Karpas-422 (cell line): Measurements from ENCODE around the gene SLC39A11. TPM values are rescaled to one million over a fixed set of nuclear protein-coding genes. Genes with fewer than 3 reads are reported as not detected.
"Not testable (repeated sequence)": the region's sequence is repeated elsewhere in the genome, so short reads cannot be mapped to it uniquely, and the experiment has no call there.

Experiments used
- DNase-seq: peaks from one replicate; pipeline ENCODE4 v3.0.0-alpha.2; 2015
- H2AFZ ChIP-seq: fragments of 200-600 bp; sonication (generic); 2 replicates; pipeline ENCODE4 v1.6.1; 2014; ENCODE audit warnings: antibody characterized with exemption, low read length, mixed read lengths
- H3K27ac ChIP-seq: fragments of 200-600 bp; sonication (generic); 2 replicates; pipeline ENCODE4 v1.5.1; 2014; ENCODE audit warnings: mild to moderate bottlenecking, low read length, moderate library complexity
- H3K27me3 ChIP-seq: fragments of 200-600 bp; sonication (generic); 2 replicates; pipeline ENCODE4 v1.6.1; 2014; ENCODE audit warnings: low read length, mixed read lengths
- H3K36me3 ChIP-seq: fragments of 200-600 bp; sonication (generic); 2 replicates; pipeline ENCODE4 v1.6.1; 2014; ENCODE audit warnings: low read length, mixed read lengths; ENCODE audit not compliant: insufficient read depth
- H3K4me1 ChIP-seq: fragments of 200-600 bp; sonication (generic); 2 replicates; pipeline ENCODE4 v1.6.1; 2014; ENCODE audit warnings: mild to moderate bottlenecking, low read length, mixed read lengths
- H3K4me2 ChIP-seq: fragments of 200-600 bp; sonication (generic); 2 replicates; pipeline ENCODE4 v1.6.1; 2014; ENCODE audit warnings: low read length, low read depth, mild to moderate bottlenecking; ENCODE audit not compliant: poor library complexity, severe bottlenecking
- H3K4me3 ChIP-seq: fragments of 200-600 bp; sonication (generic); 2 replicates; pipeline ENCODE4 v1.5.1; 2014; ENCODE audit warnings: mild to moderate bottlenecking, antibody characterized with exemption, low read length, mixed read lengths
- H3K79me2 ChIP-seq: fragments of 200-600 bp; sonication (generic); 2 replicates; pipeline ENCODE4 v1.6.1; 2014; ENCODE audit warnings: mild to moderate bottlenecking, low read length, mixed read lengths
- H3K9ac ChIP-seq: fragments of 200-600 bp; sonication (generic); 2 replicates; pipeline ENCODE4 v1.6.0; 2014; ENCODE audit warnings: low read length
- H3K9me2 ChIP-seq: fragments of 200-600 bp; sonication (generic), shearing (Covaris generic); replicated peaks from 2 replicates; pipeline ENCODE4 v1.6.0; 2014; ENCODE audit warnings: mild to moderate bottlenecking, low read length, moderate library complexity; ENCODE audit not compliant: insufficient read depth
- H3K9me3 ChIP-seq: fragments of 300-700, 200-600 bp; sonication (generic); 2 replicates; pipeline ENCODE4 v1.6.1; 2014; ENCODE audit warnings: low read length, mixed read lengths
- H4K20me1 ChIP-seq: fragments of 200-600 bp; sonication (generic); 2 replicates; pipeline ENCODE4 v1.6.1; 2014; ENCODE audit warnings: mild to moderate bottlenecking, antibody characterized with exemption, low read length, low read depth; ENCODE audit not compliant: insufficient read depth
- total RNA-seq: library from RNA; depleted of rRNA; stranded (reverse); fragments of >200 nt; shearing (Covaris generic); gene quantifications from 2 replicates; pipeline ENCODE4 v1.2.3, GENCODE V29; 2014; ENCODE audit warnings: low replicate concordance

SLC39A11 gene
- total RNA-seq, 1 experiment from 2014 or later: 49.6 TPM

DNA sequence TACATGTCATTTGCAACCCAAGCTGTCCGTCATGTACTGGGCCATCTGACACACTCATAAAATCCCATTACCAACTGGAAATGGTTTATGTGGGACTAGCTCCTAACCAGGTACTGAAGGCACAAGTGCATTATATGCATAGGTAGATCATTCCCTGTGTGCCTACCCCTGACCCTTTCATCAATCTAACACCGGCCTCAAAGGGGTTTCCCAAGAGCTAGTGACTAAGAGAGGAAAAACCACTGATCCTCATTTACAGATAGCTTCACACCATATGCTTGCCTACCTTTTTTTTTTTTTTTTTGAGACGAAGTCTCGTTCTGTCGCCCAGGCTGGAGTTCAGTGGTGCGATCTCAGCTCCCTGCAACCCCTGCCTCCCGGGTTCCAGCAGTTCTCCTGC is 449.8 kb downstream of the SLC39A11 start:
- Histone ChIP-seq H3K79me2 (no peaks in the 10 kb centered on the region), H3K27me3 (no peaks in the 10 kb centered on the region), H2AFZ (no peak overlapping the region), H3K27ac (no peak overlapping the region), H4K20me1 (no peaks in the 10 kb centered on the region), H3K9ac (no peak overlapping the region), H3K36me3 (no peaks in the 10 kb centered on the region), H3K9me3 (no peaks in the 10 kb centered on the region), H3K4me2 (no peak overlapping the region), H3K9me2 (no peaks in the 10 kb centered on the region), H3K4me1 (no peaks in the 10 kb centered on the region), H3K4me3 (no peak overlapping the region)
- DNase-seq: no peak

DNA sequence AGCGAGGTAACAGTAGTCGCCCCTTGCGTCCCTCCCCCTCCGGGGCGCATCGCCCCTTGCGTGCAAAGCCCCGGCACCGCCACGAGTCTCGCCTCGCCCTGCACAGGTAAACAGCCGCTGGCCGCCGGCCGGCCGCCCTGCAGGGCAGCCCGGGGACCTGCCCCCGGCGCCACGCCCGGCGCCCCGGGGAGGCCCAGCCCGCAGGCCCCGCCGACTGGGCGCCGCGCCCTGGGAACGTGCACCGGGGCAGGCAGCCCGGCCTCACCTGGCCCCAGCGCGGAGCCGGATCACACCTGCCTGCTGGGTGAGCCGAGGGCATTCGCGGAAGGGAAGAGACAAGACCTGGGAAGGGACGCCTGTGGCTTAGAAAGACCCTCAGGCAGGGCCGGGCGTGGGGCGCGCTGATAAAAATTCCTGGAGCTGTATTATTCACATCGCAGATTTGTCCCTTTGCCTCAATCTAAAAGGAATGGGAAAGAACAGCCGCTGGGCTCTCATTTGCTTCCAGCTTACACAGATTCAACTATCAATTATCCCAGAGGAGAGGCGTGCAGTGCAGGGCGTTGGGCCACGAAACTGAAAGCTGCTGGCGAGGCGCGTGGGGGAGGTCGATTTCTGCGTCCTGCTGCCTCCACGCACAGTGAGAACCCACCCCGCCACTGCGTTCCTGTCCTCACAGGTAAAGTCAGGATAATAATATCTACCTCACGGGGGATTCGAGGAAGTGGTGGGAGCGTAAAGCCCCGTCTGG is 451.9 kb downstream of the SLC39A11 start:
- H2AFZ ChIP-seq: no peak overlapping the region
- H3K9ac ChIP-seq: no peak overlapping the region
- H3K79me2 ChIP-seq: no peaks in the 10 kb centered on the region
- H4K20me1 ChIP-seq: no peaks in the 10 kb centered on the region
- no peaks in the 10 kb centered on the region for H3K36me3 ChIP-seq
- DNase-seq: no peak
- H3K27me3 ChIP-seq: no peaks in the 10 kb centered on the region
- no peaks in the 10 kb centered on the region for H3K4me1 ChIP-seq
- no peak overlapping the region for H3K4me2 ChIP-seq
- H3K9me3 ChIP-seq: no peaks in the 10 kb centered on the region
- H3K4me3 ChIP-seq: no peak overlapping the region
- H3K27ac ChIP-seq: no peak overlapping the region
- no peaks in the 10 kb centered on the region for H3K9me2 ChIP-seq

DNA sequence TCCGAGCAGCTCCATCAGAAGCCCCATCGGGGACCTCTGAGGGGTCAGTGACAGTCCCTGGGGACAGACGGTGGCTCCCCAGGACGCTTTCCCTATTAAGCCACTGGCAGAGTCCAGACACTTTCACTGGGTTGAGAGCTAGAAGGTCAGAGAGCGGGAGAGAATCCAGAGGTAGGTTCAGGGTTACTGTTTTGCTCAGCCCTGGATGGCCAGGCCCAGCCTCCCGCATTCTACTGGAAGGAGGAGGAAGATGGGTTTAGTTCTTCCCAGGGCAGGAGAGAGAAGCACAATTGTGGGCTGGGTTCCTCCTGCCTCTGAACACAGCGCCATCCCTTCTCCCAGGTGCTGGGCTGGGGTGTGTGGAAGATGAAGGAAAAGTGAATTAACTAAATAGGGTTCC is 452.8 kb downstream of the SLC39A11 start:
- no peaks in the 10 kb centered on the region for H3K9me3 ChIP-seq
- H3K9ac ChIP-seq: no peak overlapping the region
- no peaks in the 10 kb centered on the region for H3K36me3 ChIP-seq
- no peaks in the 10 kb centered on the region for H3K79me2 ChIP-seq
- no peaks in the 10 kb centered on the region for H3K27me3 ChIP-seq
- no peaks in the 10 kb centered on the region for H3K9me2 ChIP-seq
- H3K4me2 ChIP-seq: no peak overlapping the region
- no peak overlapping the region for H3K4me3 ChIP-seq
- no peak overlapping the region for H3K27ac ChIP-seq
- no peaks in the 10 kb centered on the region for H4K20me1 ChIP-seq
- no peak overlapping the region for H2AFZ ChIP-seq
- H3K4me1 ChIP-seq: no peaks in the 10 kb centered on the region
- DNase-seq: no peak

DNA sequence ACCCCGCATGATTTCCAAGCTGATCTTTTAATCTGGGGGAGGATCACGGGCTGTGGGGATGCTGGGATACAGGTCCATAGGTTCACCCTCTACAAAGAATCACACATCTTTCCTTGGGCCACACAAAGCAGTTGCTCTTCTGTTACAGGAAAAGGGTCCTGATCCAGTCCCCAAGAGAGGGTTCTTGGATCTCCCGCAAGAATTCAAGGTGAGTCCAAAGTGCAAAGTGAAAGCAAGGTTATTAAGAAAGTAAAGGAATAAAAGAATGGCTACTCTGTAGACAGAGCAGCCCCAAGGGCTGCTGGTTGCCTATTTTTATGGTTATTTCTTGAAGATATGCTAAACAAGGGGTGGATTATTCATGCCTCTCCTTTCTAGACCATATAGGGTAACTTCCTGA is 453.6 kb downstream of the SLC39A11 start:
- not testable (repeated sequence) for DNase-seq, H3K9ac ChIP-seq, H3K4me2 ChIP-seq, H3K4me1 ChIP-seq, H3K9me2 ChIP-seq, H3K36me3 ChIP-seq, H2AFZ ChIP-seq, H3K9me3 ChIP-seq, H3K79me2 ChIP-seq, H4K20me1 ChIP-seq, H3K27ac ChIP-seq, H3K27me3 ChIP-seq, H3K4me3 ChIP-seq

DNA sequence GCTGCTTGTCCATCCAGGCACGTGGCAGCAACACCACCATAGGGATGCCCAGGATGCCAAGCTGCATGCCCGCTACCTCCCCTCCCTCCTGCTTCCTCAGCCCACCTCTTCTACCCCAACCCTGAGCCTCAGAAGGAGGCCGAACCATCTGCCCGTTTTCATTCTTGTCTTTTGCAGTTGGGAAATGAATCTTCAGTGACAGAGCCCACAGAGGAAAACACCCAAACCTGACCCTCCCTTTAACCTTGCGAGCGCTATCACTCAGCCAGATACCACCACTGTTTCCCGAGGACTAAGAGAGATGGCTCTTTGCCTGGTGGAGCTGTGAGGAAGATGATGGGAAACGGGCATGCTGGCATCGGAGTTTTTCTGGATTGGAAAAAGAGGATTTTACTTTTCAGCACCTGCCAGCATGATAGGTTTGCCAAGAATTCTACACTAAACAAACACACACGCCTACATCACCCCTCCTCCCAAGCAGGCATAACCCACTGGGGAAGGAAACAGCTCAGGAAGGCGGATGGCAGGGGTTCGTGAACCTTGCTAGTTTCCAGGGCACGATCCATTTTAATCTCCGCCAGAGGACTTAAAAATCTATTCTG is 457.4 kb downstream of the SLC39A11 start:
- H3K4me1 ChIP-seq: no peaks in the 10 kb centered on the region
- no peak overlapping the region for H3K27ac ChIP-seq
- H3K4me2 ChIP-seq: no peak overlapping the region
- no peaks in the 10 kb centered on the region for H3K27me3 ChIP-seq
- H3K4me3 ChIP-seq: no peak overlapping the region
- H3K79me2 ChIP-seq: no peaks in the 10 kb centered on the region
- no peaks in the 10 kb centered on the region for H3K9me2 ChIP-seq
- no peak overlapping the region for H3K9ac ChIP-seq
- H4K20me1 ChIP-seq: no peaks in the 10 kb centered on the region
- DNase-seq: no peak
- H3K36me3 ChIP-seq: no peaks in the 10 kb centered on the region
- H3K9me3 ChIP-seq: no peaks in the 10 kb centered on the region
- no peak overlapping the region for H2AFZ ChIP-seq

DNA sequence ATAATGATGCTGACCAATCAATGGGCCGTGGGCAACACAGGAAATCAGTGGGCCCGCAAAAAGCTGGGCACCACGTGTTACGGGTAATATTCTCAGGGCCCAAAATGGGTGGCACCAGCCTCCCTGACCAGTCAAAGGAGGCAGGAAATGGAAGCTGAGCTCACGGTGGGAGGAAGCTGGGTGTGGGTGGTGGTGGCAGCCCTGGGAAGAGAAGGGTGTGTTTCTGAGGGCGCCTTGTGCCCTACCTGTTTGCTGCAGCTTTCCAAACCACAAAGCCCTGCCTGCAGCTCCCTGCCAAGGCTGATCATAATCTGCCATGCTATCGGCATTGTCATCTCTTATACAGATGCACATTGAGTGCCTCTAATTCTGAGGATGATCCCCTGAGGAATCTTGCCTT is 457.9 kb downstream of the SLC39A11 start:
- H3K79me2 ChIP-seq: no peaks in the 10 kb centered on the region
- DNase-seq: no peak
- no peaks in the 10 kb centered on the region for H3K27me3 ChIP-seq
- H2AFZ ChIP-seq: no peak overlapping the region
- no peak overlapping the region for H3K4me3 ChIP-seq
- H3K9me3 ChIP-seq: no peaks in the 10 kb centered on the region
- no peaks in the 10 kb centered on the region for H3K4me1 ChIP-seq
- no peaks in the 10 kb centered on the region for H4K20me1 ChIP-seq
- H3K4me2 ChIP-seq: no peak overlapping the region
- no peak overlapping the region for H3K9ac ChIP-seq
- H3K27ac ChIP-seq: no peak overlapping the region
- no peaks in the 10 kb centered on the region for H3K9me2 ChIP-seq
- no peaks in the 10 kb centered on the region for H3K36me3 ChIP-seq

DNA sequence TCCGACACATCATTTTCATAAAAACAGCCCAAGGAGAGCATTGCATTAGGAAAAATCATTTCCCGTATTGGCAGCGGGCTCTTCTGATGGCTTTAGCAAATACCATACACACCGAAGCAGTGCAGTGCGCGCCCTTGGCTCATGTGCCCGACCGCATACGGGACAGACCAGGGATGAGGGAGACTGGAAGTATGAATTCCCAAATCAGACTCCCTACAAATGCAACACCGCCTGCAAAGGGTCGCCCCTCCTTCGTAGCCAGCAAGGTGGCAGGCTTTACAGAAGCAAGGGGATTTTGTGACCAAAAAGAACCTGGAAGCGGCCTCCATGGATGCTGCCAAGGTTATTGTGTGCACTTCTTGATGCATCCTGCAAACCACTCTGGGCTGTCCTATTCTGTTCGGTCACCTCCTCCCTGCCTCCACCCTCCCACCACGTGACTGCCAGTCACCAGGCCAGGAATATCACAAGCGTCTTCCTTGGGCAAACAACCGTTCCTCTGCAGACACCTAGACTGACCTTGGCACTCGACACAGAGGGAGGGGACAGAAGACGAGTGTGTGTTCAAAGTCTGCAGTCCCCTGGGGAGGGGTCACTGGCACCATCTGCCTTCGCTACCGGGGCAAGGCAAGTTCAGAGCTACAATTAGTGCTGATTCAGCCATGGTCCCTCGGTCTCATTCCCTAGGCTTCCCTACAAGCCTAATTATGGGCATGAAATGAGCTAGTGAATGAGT is 460.4 kb downstream of the SLC39A11 start:
- H2AFZ ChIP-seq: no peak overlapping the region
- no peaks in the 10 kb centered on the region for H3K4me1 ChIP-seq
- H3K9me2 ChIP-seq: no peaks in the 10 kb centered on the region
- no peak for DNase-seq
- H3K4me2 ChIP-seq: no peak overlapping the region
- no peak overlapping the region for H3K4me3 ChIP-seq
- no peaks in the 10 kb centered on the region for H4K20me1 ChIP-seq
- 0 out of 2 replicates have a peak, but pooled peaks cover 3% of the 10 kb centered on the region for H3K27me3 ChIP-seq
- no peak overlapping the region for H3K9ac ChIP-seq
- H3K36me3 ChIP-seq: no peaks in the 10 kb centered on the region
- H3K79me2 ChIP-seq: no peaks in the 10 kb centered on the region
- no peaks in the 10 kb centered on the region for H3K9me3 ChIP-seq
- no peak overlapping the region for H3K27ac ChIP-seq

DNA sequence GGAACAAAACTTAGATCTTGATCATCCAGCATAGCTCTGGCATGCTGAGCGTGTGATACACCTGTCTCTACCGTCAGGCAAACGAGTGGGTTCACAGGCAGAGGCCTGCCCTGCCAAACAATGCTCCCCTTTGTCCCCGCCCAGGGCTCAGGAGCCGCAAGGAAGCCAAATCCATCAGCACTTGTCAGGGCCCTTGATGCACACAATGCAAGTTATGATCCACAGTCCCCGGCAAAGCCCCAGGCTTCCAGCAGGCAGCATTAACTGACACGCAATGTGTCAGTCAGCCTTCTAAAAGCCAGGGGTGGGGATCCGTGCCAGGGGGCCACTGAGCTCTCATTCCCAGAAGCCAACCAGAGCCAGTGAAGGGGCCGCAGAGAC is 460.9 kb downstream of the SLC39A11 start:
- Histone ChIP-seq H3K4me1 (no peaks in the 10 kb centered on the region), H3K9me2 (no peaks in the 10 kb centered on the region), H2AFZ (no peak overlapping the region), H3K9me3 (no peaks in the 10 kb centered on the region), H3K36me3 (no peaks in the 10 kb centered on the region), H3K79me2 (no peaks in the 10 kb centered on the region), H3K9ac (no peak overlapping the region), H3K4me3 (no peak overlapping the region), H4K20me1 (no peaks in the 10 kb centered on the region), H3K27me3 (0 out of 2 replicates have a peak, but pooled peaks cover 3% of the 10 kb centered on the region), H3K4me2 (no peak overlapping the region), H3K27ac (no peak overlapping the region)
- no peak for DNase-seq
